NCI-H2029 treated with DMSO at 0.1 percent for 48 hours (cell line): ENCODE results near the gene TCERG1L.

ENCODE experiments used
- DNase-seq: peaks from one replicate; lab custom pipeline; 2025; lab: John Stamatoyannopoulos, UW

TCERG1L gene

GRCh38 chr10:131124945-131125344, 186.6 kb downstream of the TCERG1L start:
- no peak for DNase-seq

- no peak for DNase-seq
These were observed 188.0 kb downstream of the TCERG1L start for GRCh38 chr10:131123496-131123895.

GRCh38 chr10:131121511-131122035, 189.9 kb downstream of the TCERG1L start:
- no peak for DNase-seq

GRCh38 chr10:131119626-131120355, 191.7 kb downstream of the TCERG1L start:
- no peak for DNase-seq

GRCh38 chr10:131117416-131118212, 193.9 kb downstream of the TCERG1L start:
- no peak for DNase-seq

- DNase-seq, result no peak
These were observed 194.5 kb downstream of the TCERG1L start for GRCh38 chr10:131116991-131117375.

GRCh38 chr10:131116216-131116990, 195.1 kb downstream of the TCERG1L start:
- DNase-seq, result no peak

GRCh38 chr10:131115801-131116200, 195.7 kb downstream of the TCERG1L start:
- DNase-seq, result no peak

- no peak for DNase-seq
These were observed 196.2 kb downstream of the TCERG1L start for GRCh38 chr10:131115321-131115720.

GRCh38 chr10:131114846-131115245, 196.7 kb downstream of the TCERG1L start:
- no peak for DNase-seq

GRCh38 chr10:131113709-131114291, 197.7 kb downstream of the TCERG1L start:
- no peak for DNase-seq

- no peak for DNase-seq
These were observed 198.4 kb downstream of the TCERG1L start for GRCh38 chr10:131113165-131113564.

- no peak for DNase-seq
These were observed 198.8 kb downstream of the TCERG1L start for GRCh38 chr10:131112691-131113090.

GRCh38 chr10:131111471-131112080, 199.9 kb downstream of the TCERG1L start:
- no peak for DNase-seq

GRCh38 chr10:131111007-131111406, 200.5 kb downstream of the TCERG1L start:
- no peak for DNase-seq

- DNase-seq, result no peak
These were observed 201.2 kb downstream of the TCERG1L start for GRCh38 chr10:131110241-131110783.

GRCh38 chr10:131109726-131110125, 201.8 kb downstream of the TCERG1L start:
- DNase-seq, result no peak

- DNase-seq, result no peak
These were observed 202.2 kb downstream of the TCERG1L start for GRCh38 chr10:131109291-131109690.

- no peak for DNase-seq
These were observed 203.6 kb downstream of the TCERG1L start for GRCh38 chr10:131107970-131108369.

- DNase-seq, result no peak
These were observed 208.8 kb downstream of the TCERG1L start for GRCh38 chr10:131102676-131103075.

GRCh38 chr10:131102147-131102546, 209.4 kb downstream of the TCERG1L start:
- DNase-seq, result no peak
